HCT116 (cell line): ENCODE measurements around the gene CYP46A1. TPM values are rescaled to one million over a fixed set of nuclear protein-coding genes. Genes with fewer than 3 reads are reported as not detected.
A peak's percentile ranks its signal among the peaks of the same experiment; 100 is the strongest.

Experiments
- ATAC-seq: fragments of 200-7000 bp; cut with Tn5 transposase; 2 replicates; pipeline ENCODE4 v1.9.1; 2020; ENCODE audit warnings: mild to moderate bottlenecking, moderate library complexity
- BruUV-seq: library from RNA; stranded (reverse); fragments of 400-500 nt; replicated peaks from 2 replicates; lab custom pipeline; 2021; lab: Mats Ljungman, UMichigan
- CTCF ChIA-PET: fragments of 300-600 bp; sonication (Branson Sonifier 250); formaldehyde crosslinking; loops from one replicate; lab custom pipeline; 2021; ENCODE audit warnings: antibody characterized with exemption; lab: Charles Lee
- POLR2A ChIA-PET: fragments of 300-600, 350-600 bp; sonication (Branson Sonifier 250); formaldehyde crosslinking; loops from one replicate; lab custom pipeline; 2021; ENCODE audit warnings: antibody characterized with exemption; lab: Charles Lee
- RAD21 ChIA-PET, 2 experiments: fragments of 300-600 bp; sonication (Branson Sonifier 250); formaldehyde crosslinking; loops; one replicate each; lab custom pipeline; 2023; ENCODE audit warnings: low total read pairs in 2 of 2; ENCODE audit not compliant: uncharacterized antibody in 2 of 2, unreplicated experiment in 2 of 2, low non-redundant PET in 1 of 2; lab: Charles Lee
- DNase-seq: peaks from one replicate; pipeline ENCODE4 v3.0.0-alpha.2; 2010; ENCODE audit warnings: low read depth, low spot score
- H2AFZ ChIP-seq: fragments of 200-600 bp; shearing (Covaris generic), sonication (generic); 2 replicates; pipeline ENCODE4 v1.6.1; 2017; ENCODE audit warnings: low read depth, mixed run types, mixed read lengths, antibody characterized with exemption, low read length; ENCODE audit not compliant: poor library complexity, severe bottlenecking
- H3K27ac ChIP-seq: 2 replicates; pipeline ENCODE4 v1.5.1; 2012; ENCODE audit warnings: low read depth, low read length
- H3K27me3 ChIP-seq: fragments of 200-600 bp; sonication (generic); 2 replicates; pipeline ENCODE4 v1.6.1; 2016; ENCODE audit warnings: mixed run types, low read length, mixed read lengths; ENCODE audit not compliant: insufficient read depth
- H3K36me3 ChIP-seq, 2 experiments: fragments of 200-500 bp in 1 of 2; fragments of 200-600 bp in 1 of 2; sonication (Bioruptor generic) in 1 of 2; sonication (generic) in 1 of 2; 2 replicates each; pipeline versions ENCODE4 v1.5.1 to v1.6.1; 2014 to 2016; ENCODE audit warnings: low read length in 2 of 2, inconsistent platforms in 1 of 2, mixed read lengths in 1 of 2, mixed run types in 1 of 2; ENCODE audit not compliant: insufficient read depth in 2 of 2, control insufficient read depth in 1 of 2
- H3K4me1 ChIP-seq, 2 experiments: fragments of 200-600 bp in 1 of 2; sonication (generic) in 1 of 2; 2 replicates each; pipeline versions ENCODE4 v1.5.1 to v1.6.1; 2012 to 2017; ENCODE audit warnings: low read length in 2 of 2, inconsistent platforms in 1 of 2, mild to moderate bottlenecking in 1 of 2, mixed read lengths in 1 of 2, mixed run types in 1 of 2, moderate library complexity in 1 of 2; ENCODE audit not compliant: insufficient read depth in 2 of 2, control insufficient read depth in 1 of 2
- H3K4me2 ChIP-seq: fragments of 200-600 bp; sonication (generic); 2 replicates; pipeline ENCODE4 v1.6.1; 2017; ENCODE audit warnings: mixed run types, low read length, mixed read lengths
- H3K4me3 ChIP-seq, 2 experiments: fragments of 200-600 bp in 1 of 2; sonication (generic) in 1 of 2; replicated peaks in 1 of 2; 2 replicates each; pipeline ENCODE4 v1.5.1; 2011 to 2016; ENCODE audit warnings: low read length in 2 of 2, control low read depth in 1 of 2, low read depth in 1 of 2, mild to moderate bottlenecking in 1 of 2, mixed read lengths in 1 of 2, mixed run types in 1 of 2
- H3K79me2 ChIP-seq: fragments of 200-600 bp; sonication (generic); 2 replicates; pipeline ENCODE4 v1.6.1; 2017; ENCODE audit warnings: mild to moderate bottlenecking, mixed run types, low read length, moderate library complexity, mixed read lengths; ENCODE audit not compliant: insufficient read depth
- H3K9ac ChIP-seq: fragments of 200-600 bp; sonication (generic); 2 replicates; pipeline ENCODE4 v1.6.1; 2016; ENCODE audit warnings: low read length, mixed read lengths
- H3K9me2 ChIP-seq: fragments of 200-600 bp; sonication (generic), shearing (Covaris generic); 2 replicates; pipeline ENCODE4 v1.6.1; 2017; ENCODE audit warnings: mixed run types, mild to moderate bottlenecking, moderate library complexity; ENCODE audit not compliant: insufficient read depth
- H3K9me3 ChIP-seq, 2 experiments: fragments of 200-500 bp in 1 of 2; fragments of 200-600 bp in 1 of 2; sonication (Bioruptor generic) in 1 of 2; sonication (generic) in 1 of 2; 2 replicates each; pipeline ENCODE4 v1.6.1; 2014 to 2017; ENCODE audit warnings: low read length in 2 of 2, mixed read lengths in 2 of 2, inconsistent platforms in 1 of 2, low read depth in 1 of 2, mild to moderate bottlenecking in 1 of 2, mixed run types in 1 of 2, moderate library complexity in 1 of 2; ENCODE audit not compliant: control insufficient read depth in 1 of 2, insufficient read depth in 1 of 2
- H4K20me1 ChIP-seq: fragments of 200-600 bp; sonication (generic), shearing (Covaris generic); 2 replicates; pipeline ENCODE4 v1.6.1; 2017; ENCODE audit warnings: mixed run types, mild to moderate bottlenecking, moderate library complexity; ENCODE audit not compliant: insufficient read depth
- ATF3 ChIP-seq: IDR thresholded peaks from 2 replicates; pipeline ENCODE4 v1.6.1; 2012
- CBX3 ChIP-seq: IDR thresholded peaks from 2 replicates; pipeline ENCODE4 v1.6.1; 2012; ENCODE audit warnings: low read depth
- EGR1 ChIP-seq: IDR thresholded peaks from 2 replicates; pipeline ENCODE4 v1.6.1; 2012; ENCODE audit warnings: low read depth
- RAD21 ChIP-seq: IDR thresholded peaks from 2 replicates; pipeline ENCODE4 v1.6.1; 2012; ENCODE audit warnings: low read depth, mild to moderate bottlenecking
- REST ChIP-seq: IDR thresholded peaks from 2 replicates; pipeline ENCODE4 v1.6.1; 2012; ENCODE audit warnings: low read depth
- SP1 ChIP-seq: IDR thresholded peaks from 2 replicates; pipeline ENCODE4 v1.6.1; 2012; ENCODE audit warnings: low read depth
- ZBTB33 ChIP-seq: IDR thresholded peaks from 2 replicates; pipeline ENCODE4 v1.6.1; 2011; ENCODE audit warnings: mild to moderate bottlenecking, low read length, moderate library complexity; ENCODE audit not compliant: insufficient replicate concordance; ENCODE audit errors: extremely low read depth
- intact Hi-C: fragments of 100-400 bp; cut with micrococcal nuclease; formaldehyde crosslinking; loops from 2 replicates; pipeline ENCODE4 v1.10.0; 2022
- total RNA-seq: library from RNA; stranded (reverse); gene quantifications from one replicate; pipeline ENCODE4 v1.2.1, GENCODE V29; 2021; ENCODE audit not compliant: unreplicated experiment

CYP46A1 gene
- total RNA-seq, 1 experiment from 2014 or later = 0.76 TPM

- no peaks in the 10 kb centered on the region for H3K9me3 ChIP-seq
- peak overlapping the region; percentile 77 for H3K4me2 ChIP-seq
- H3K9me2 ChIP-seq = no peaks in the 10 kb centered on the region
- intact Hi-C loops = loop anchor here (1.0 kb wide), 1 partner anchor 154 kb away; no protein-coding TSS in a partner anchor
- TF ChIP-seq RAD21 (no peak), ZBTB33 (no peak), CBX3 (no peak), SP1 (no peak), ATF3 (no peak), EGR1 (no peak), REST (no peak)
- no peaks in the 10 kb centered on the region for H4K20me1 ChIP-seq
- no peak overlapping the region for H3K27ac ChIP-seq
- H3K4me3 ChIP-seq = no peak overlapping the region
- H3K79me2 ChIP-seq = no peaks in the 10 kb centered on the region
- peaks cover 6 to 11% of the 10 kb centered on the region in 2 experiments; a peak in 2 of 4 replicates for H3K4me1 ChIP-seq
- POLR2A ChIA-PET = no interaction called here
- H3K36me3 ChIP-seq = no peaks in the 10 kb centered on the region
- DNase-seq (no peak), ATAC-seq (no peak; the same call in 1 of the 2 replicates)
- H2AFZ ChIP-seq = no peak overlapping the region
- CTCF ChIA-PET = interaction anchor here (1.0 to 2.0 kb wide), 3 partner anchors 45 to 168 kb away, joined by 3 to 7 read pairs (median 3); no protein-coding TSS in a partner anchor
- BruUV-seq = no TSS peak
- H3K27me3 ChIP-seq = no peaks in the 10 kb centered on the region
- no peak overlapping the region for H3K9ac ChIP-seq
- RAD21 ChIA-PET = interaction anchor here (0.7 to 1.1 kb wide), 2 partner anchors 12 to 156 kb away, joined by 3 read pairs; no protein-coding TSS in a partner anchor
Observed at GRCh38 chr14:99730876-99731546, 46.9 kb downstream of the CYP46A1 start.
